ENCODE data around the gene AIFM1.

Gene AIFM1

GRCh38 chrX:130165181-130165702 is 399 bp downstream of the AIFM1 start:
- no peak for DNase-seq (ENCODE audit: low read depth, low spot score)
- peak overlapping the region; percentile 74 for H3K4me3 ChIP-seq (ENCODE audit: low read depth, low read length)
- ChIA-PET POLR2A (interaction anchor here (1.1 kb wide), 1 partner anchor 9 kb away, joined by 4 read pairs; no protein-coding TSS in a partner anchor), CTCF (interaction anchor here (1.0 kb wide), 1 partner anchor 11 kb away, joined by 3 read pairs; no protein-coding TSS in a partner anchor)
- no peak for TF ChIP-seq CTCF (IDR thresholded peaks at IDR 0.05; ENCODE audit: insufficient read depth, low read length, missing control alignments)

GRCh38 chrX:130163398-130163797 is 2.2 kb downstream of the AIFM1 start:
- DNase-seq (ENCODE audit: low read depth, low spot score): no peak
- TF ChIP-seq CTCF (IDR thresholded peaks at IDR 0.05; ENCODE audit: insufficient read depth, low read length, missing control alignments): no peak
- ChIA-PET POLR2A (no interaction called here), CTCF (no interaction called here)
- no peak overlapping the region for H3K4me3 ChIP-seq (ENCODE audit: low read depth, low read length)

GRCh38 chrX:130162094-130162735 is 3.4 kb downstream of the AIFM1 start:
- POLR2A ChIA-PET: no interaction called here

GRCh38 chrX:130159776-130160175 is 5.9 kb downstream of the AIFM1 start:
- TF ChIP-seq CTCF (IDR thresholded peaks at IDR 0.05; ENCODE audit: insufficient read depth, low read length, missing control alignments): no peak
- H3K4me3 ChIP-seq (ENCODE audit: low read depth, low read length): no peak overlapping the region
- ChIA-PET POLR2A (interaction anchor here (0.7 kb wide), 1 partner anchor 47 kb away, joined by 3 read pairs; no protein-coding TSS in a partner anchor), CTCF (no interaction called here)
- DNase-seq (ENCODE audit: low read depth, low spot score): no peak

More at GRCh38 chrX:130162094-130162735, 3.4 kb downstream of the AIFM1 start:
- CTCF ChIA-PET: no interaction called here
- TF ChIP-seq CTCF (IDR thresholded peaks at IDR 0.05; ENCODE audit: insufficient read depth, low read length, missing control alignments): no peak
- no peak overlapping the region for H3K4me3 ChIP-seq (ENCODE audit: low read depth, low read length)
- no peak for DNase-seq (ENCODE audit: low read depth, low spot score)

GRCh38 chrX:130158311-130158710 is 7.3 kb downstream of the AIFM1 start:
- POLR2A ChIA-PET: no interaction called here

More at GRCh38 chrX:130158311-130158710, 7.3 kb downstream of the AIFM1 start:
- CTCF ChIA-PET: no interaction called here
- DNase-seq (ENCODE audit: low read depth, low spot score): no peak
- H3K4me3 ChIP-seq (ENCODE audit: low read depth, low read length): no peak overlapping the region
- TF ChIP-seq CTCF (IDR thresholded peaks at IDR 0.05; ENCODE audit: insufficient read depth, low read length, missing control alignments): no peak

Measured in AG04449 (cell line).